NCI-H69 (cell line): ENCODE data around the gene COL7A1.
"Not testable (repeated sequence)": the region's sequence is repeated elsewhere in the genome, so short reads cannot be mapped to it uniquely, and the experiment has no call there.

Source experiments
- DNase-seq: peaks from one replicate; lab custom pipeline; 2025; lab: John Stamatoyannopoulos, UW

The COL7A1 gene

GRCh38 chr3:48543271-48543866, 51.8 kb downstream of the COL7A1 start:
- peak; percentile 57 for DNase-seq

GRCh38 chr3:48538451-48538850, 56.7 kb downstream of the COL7A1 start:
- no peak for DNase-seq

- DNase-seq, result no peak
Measured at GRCh38 chr3:48536785-48537184, 58.3 kb downstream of the COL7A1 start.

- DNase-seq, result no peak
Measured at GRCh38 chr3:48536116-48536515, 59.0 kb downstream of the COL7A1 start.

- no peak for DNase-seq
Measured at GRCh38 chr3:48535578-48535977, 59.6 kb downstream of the COL7A1 start.

GRCh38 chr3:48532977-48533337, 62.2 kb downstream of the COL7A1 start:
- DNase-seq, result no peak

- no peak for DNase-seq
Measured at GRCh38 chr3:48532271-48532976, 62.7 kb downstream of the COL7A1 start.

- DNase-seq, result not testable (repeated sequence)
Measured at GRCh38 chr3:48530701-48531100, 64.4 kb downstream of the COL7A1 start.

- no peak for DNase-seq
Measured at GRCh38 chr3:48528754-48529153, 66.4 kb downstream of the COL7A1 start.

GRCh38 chr3:48528048-48528447, 67.1 kb downstream of the COL7A1 start:
- DNase-seq, result no peak

- DNase-seq, result no peak
Measured at GRCh38 chr3:48524970-48525369, 70.2 kb downstream of the COL7A1 start.

- DNase-seq, result no peak
Measured at GRCh38 chr3:48521635-48522034, 73.5 kb downstream of the COL7A1 start.

- no peak for DNase-seq
Measured at GRCh38 chr3:48519277-48519643, 75.9 kb downstream of the COL7A1 start.

GRCh38 chr3:48518638-48519276, 76.4 kb downstream of the COL7A1 start:
- DNase-seq, result no peak

GRCh38 chr3:48518069-48518468, 77.1 kb downstream of the COL7A1 start:
- no peak for DNase-seq

- DNase-seq, result no peak
Measured at GRCh38 chr3:48516571-48516970, 78.6 kb downstream of the COL7A1 start.

GRCh38 chr3:48514431-48515227, 80.5 kb downstream of the COL7A1 start:
- DNase-seq, result no peak
